Mesenchymal stem cell (in vitro differentiated cells and primary cell): ENCODE data around the gene CCL28.

Source experiments
- DNase-seq: peaks from one replicate; pipeline ENCODE4 v3.0.0-alpha.2; 2013
- H2AFZ ChIP-seq: one replicate; pipeline ENCODE4 v1.6.1; 2013; ENCODE audit warnings: low read depth, mild to moderate bottlenecking, control low read depth, inconsistent platforms, low read length, moderate library complexity
- H2AK5ac ChIP-seq: 2 replicates; pipeline ENCODE4 v1.6.1; 2013; ENCODE audit warnings: low read length, moderate library complexity, mild to moderate bottlenecking, inconsistent platforms; ENCODE audit not compliant: severe bottlenecking
- H2BK120ac ChIP-seq: one replicate; pipeline ENCODE4 v1.6.1; 2013; ENCODE audit warnings: low read depth, mild to moderate bottlenecking, inconsistent platforms, low read length, moderate library complexity
- H2BK12ac ChIP-seq, 2 experiments: one replicate each; pipeline ENCODE4 v1.6.1; 2013; ENCODE audit warnings: inconsistent platforms in 2 of 2, low read length in 2 of 2, mild to moderate bottlenecking in 2 of 2, moderate library complexity in 2 of 2, control low read depth in 1 of 2
- H2BK15ac ChIP-seq: one replicate; pipeline ENCODE4 v1.6.1; 2013; ENCODE audit warnings: mild to moderate bottlenecking, low read depth, inconsistent platforms; ENCODE audit not compliant: poor library complexity, severe bottlenecking
- H2BK5ac ChIP-seq: 2 replicates; pipeline ENCODE4 v1.6.1; 2013; ENCODE audit warnings: low read depth, mild to moderate bottlenecking, low read length, control low read depth, inconsistent platforms; ENCODE audit not compliant: poor library complexity, severe bottlenecking
- H3K14ac ChIP-seq, 2 experiments: one replicate each; pipeline ENCODE4 v1.6.1; 2013; ENCODE audit warnings: inconsistent platforms in 2 of 2, low read length in 2 of 2, control low read depth in 1 of 2, mild to moderate bottlenecking in 1 of 2, moderate library complexity in 1 of 2
- H3K18ac ChIP-seq, 2 experiments: one replicate each; pipeline ENCODE4 v1.6.1; 2013; ENCODE audit warnings: inconsistent platforms in 2 of 2, low read length in 2 of 2, control low read depth in 1 of 2, low read depth in 1 of 2, mild to moderate bottlenecking in 1 of 2
- H3K23ac ChIP-seq, 2 experiments: one replicate each; pipeline ENCODE4 v1.6.1; 2013; ENCODE audit warnings: inconsistent platforms in 2 of 2, low read length in 2 of 2, mild to moderate bottlenecking in 2 of 2, moderate library complexity in 2 of 2, control low read depth in 1 of 2
- H3K27ac ChIP-seq: 2 replicates; pipeline ENCODE4 v1.5.1; 2013; ENCODE audit warnings: mild to moderate bottlenecking, moderate library complexity, low read length, control low read depth, inconsistent platforms; ENCODE audit not compliant: poor library complexity, severe bottlenecking
- H3K27me3 ChIP-seq, 2 experiments: 2 replicates each; pipeline versions ENCODE4 v1.6.1 to v1.7.0; 2013; ENCODE audit warnings: low read length in 2 of 2, mild to moderate bottlenecking in 2 of 2, moderate library complexity in 2 of 2, control low read depth in 1 of 2, inconsistent platforms in 1 of 2; ENCODE audit not compliant: control insufficient read depth in 1 of 2, insufficient read depth in 1 of 2
- H3K36me3 ChIP-seq, 2 experiments: 2 replicates each; pipeline versions ENCODE4 v1.6.1 to v1.7.0; 2013; ENCODE audit warnings: low read length in 2 of 2, control low read depth in 1 of 2, inconsistent platforms in 1 of 2, low read depth in 1 of 2, mild to moderate bottlenecking in 1 of 2; ENCODE audit not compliant: insufficient read depth in 2 of 2, control insufficient read depth in 1 of 2
- H3K4ac ChIP-seq, 2 experiments: one replicate each; pipeline ENCODE4 v1.6.1; 2013; ENCODE audit warnings: inconsistent platforms in 2 of 2, low read length in 2 of 2, mild to moderate bottlenecking in 2 of 2, moderate library complexity in 2 of 2, control low read depth in 1 of 2, low read depth in 1 of 2
- H3K4me1 ChIP-seq: 2 replicates; pipeline ENCODE4 v1.6.1; 2013; ENCODE audit warnings: low read depth, low read length, control low read depth; ENCODE audit not compliant: control insufficient read depth, insufficient read depth
- H3K4me2 ChIP-seq: 2 replicates; pipeline ENCODE4 v1.6.1; 2013; ENCODE audit warnings: low read length, mild to moderate bottlenecking, inconsistent platforms; ENCODE audit not compliant: poor library complexity, severe bottlenecking
- H3K4me3 ChIP-seq, 2 experiments: 2 replicates each; pipeline versions ENCODE4 v1.5.1 to v1.7.0; 2013; ENCODE audit warnings: low read length in 2 of 2, mild to moderate bottlenecking in 2 of 2, control low read depth in 1 of 2, low read depth in 1 of 2; ENCODE audit not compliant: insufficient read depth in 1 of 2
- H3K79me1 ChIP-seq: replicated peaks from 2 replicates; pipeline ENCODE4 v1.6.1; 2013; ENCODE audit warnings: mild to moderate bottlenecking, control low read depth, low read length, inconsistent platforms; ENCODE audit not compliant: poor library complexity, severe bottlenecking
- H3K9ac ChIP-seq: 2 replicates; pipeline ENCODE4 v1.7.0; 2013; ENCODE audit warnings: mild to moderate bottlenecking, low read length, moderate library complexity
- H3K9me3 ChIP-seq: 2 replicates; pipeline ENCODE4 v1.7.0; 2013; ENCODE audit warnings: mild to moderate bottlenecking, low read length; ENCODE audit not compliant: control insufficient read depth
- H4K8ac ChIP-seq: one replicate; pipeline ENCODE4 v1.6.1; 2013; ENCODE audit warnings: inconsistent platforms, mild to moderate bottlenecking, low read length, moderate library complexity
- H4K91ac ChIP-seq: one replicate; pipeline ENCODE4 v1.6.1; 2013; ENCODE audit warnings: mild to moderate bottlenecking, low read length, inconsistent platforms
- WGBS: methylation state at CpG from one replicate; pipeline ENCODE4 v1.1.7; 2013; ENCODE audit warnings: mixed read lengths; 5-methylcytosine and 5-hydroxymethylcytosine counted together

The CCL28 gene

DNA sequence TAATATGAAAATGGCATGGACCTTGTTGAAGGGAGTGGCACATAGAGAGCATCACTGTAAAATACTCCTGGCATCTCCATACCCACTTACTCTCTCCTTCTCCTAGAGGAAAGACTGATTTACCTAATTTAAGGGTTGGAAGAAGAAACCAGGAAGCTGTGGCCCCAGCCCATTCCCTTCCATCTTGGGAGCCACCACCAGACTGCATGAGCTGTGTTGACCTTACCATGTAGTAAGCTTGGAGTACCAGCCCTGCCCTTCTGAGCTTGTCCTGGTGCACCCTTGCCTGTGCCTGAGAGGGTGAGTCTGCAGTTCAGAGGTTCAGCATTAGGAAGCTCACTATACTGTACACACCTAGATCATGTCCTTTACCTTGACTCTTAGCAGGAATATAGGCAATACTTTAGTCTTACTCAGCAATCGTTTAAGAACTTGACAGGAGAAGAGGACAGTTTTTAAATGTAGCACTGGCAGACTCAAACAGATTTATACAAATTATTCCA lies 63.3 kb downstream of the CCL28 start:
- H4K8ac ChIP-seq = no peak overlapping the region
- no peaks in the 10 kb centered on the region for H3K36me3 ChIP-seq
- no peak overlapping the region for H3K23ac ChIP-seq
- no peak overlapping the region for H2BK12ac ChIP-seq
- H2BK120ac ChIP-seq = no peak overlapping the region
- no peak overlapping the region for H3K4ac ChIP-seq
- H2BK5ac ChIP-seq = no peak overlapping the region
- peak overlapping the region in 1 of 2 experiments; percentile 71 for H3K14ac ChIP-seq
- H2AK5ac ChIP-seq = no peak overlapping the region
- H3K18ac ChIP-seq = no peak overlapping the region
- H3K79me1 ChIP-seq = no peaks in the 10 kb centered on the region
- no peak overlapping the region for H3K27ac ChIP-seq
- no peak overlapping the region for H3K9ac ChIP-seq
- no peak for DNase-seq
- H4K91ac ChIP-seq = no peak overlapping the region
- no peaks in the 10 kb centered on the region for H3K4me1 ChIP-seq
- no peak overlapping the region for H2BK15ac ChIP-seq
- no peak overlapping the region for H2AFZ ChIP-seq
- peaks cover 4 to 7% of the 10 kb centered on the region in 2 experiments for H3K27me3 ChIP-seq
- no peak overlapping the region for H3K4me3 ChIP-seq
- H3K4me2 ChIP-seq = no peak overlapping the region
- H3K9me3 ChIP-seq = no peaks in the 10 kb centered on the region
- WGBS = 83% methylated on average over 1 of the region's 1 CpG

DNA sequence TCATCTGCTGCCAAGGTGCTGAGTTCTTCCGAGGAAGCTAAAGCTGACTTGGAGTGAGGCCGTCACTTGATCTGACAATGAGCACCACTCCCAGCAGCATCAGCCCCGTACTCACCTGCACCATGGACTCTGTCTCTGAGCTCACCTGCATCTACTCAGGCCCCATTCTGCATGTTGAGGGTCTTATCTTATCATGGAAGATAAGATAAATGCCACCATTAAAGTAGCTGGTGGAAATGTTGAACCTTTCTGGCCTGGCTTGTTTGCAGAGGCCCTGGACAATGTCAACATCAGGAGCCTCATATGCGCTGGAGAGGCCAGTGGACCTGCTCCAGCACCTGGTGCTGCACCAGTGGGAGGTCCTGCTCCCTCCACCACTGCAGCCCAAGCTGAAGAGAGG lies 64.0 kb downstream of the CCL28 start:
- Histone ChIP-seq H4K91ac (no peak overlapping the region), H3K36me3 (no peaks in the 10 kb centered on the region), H3K79me1 (no peaks in the 10 kb centered on the region), H4K8ac (no peak overlapping the region), H2BK5ac (no peak overlapping the region), H3K4ac (no peak overlapping the region), H2BK12ac (no peak overlapping the region), H3K4me3 (no peak overlapping the region), H3K4me2 (no peak overlapping the region), H3K23ac (no peak overlapping the region), H2BK15ac (no peak overlapping the region), H3K27ac (no peak overlapping the region), H2BK120ac (no peak overlapping the region), H3K9me3 (no peaks in the 10 kb centered on the region), H2AFZ (no peak overlapping the region), H3K18ac (no peak overlapping the region), H3K4me1 (no peaks in the 10 kb centered on the region), H2AK5ac (no peak overlapping the region), H3K9ac (no peak overlapping the region), H3K27me3 (peaks cover 4 to 7% of the 10 kb centered on the region in 2 experiments), H3K14ac (no peak overlapping the region)
- WGBS = 74% methylated on average over 4 of the region's 4 CpGs
- no peak for DNase-seq

DNA sequence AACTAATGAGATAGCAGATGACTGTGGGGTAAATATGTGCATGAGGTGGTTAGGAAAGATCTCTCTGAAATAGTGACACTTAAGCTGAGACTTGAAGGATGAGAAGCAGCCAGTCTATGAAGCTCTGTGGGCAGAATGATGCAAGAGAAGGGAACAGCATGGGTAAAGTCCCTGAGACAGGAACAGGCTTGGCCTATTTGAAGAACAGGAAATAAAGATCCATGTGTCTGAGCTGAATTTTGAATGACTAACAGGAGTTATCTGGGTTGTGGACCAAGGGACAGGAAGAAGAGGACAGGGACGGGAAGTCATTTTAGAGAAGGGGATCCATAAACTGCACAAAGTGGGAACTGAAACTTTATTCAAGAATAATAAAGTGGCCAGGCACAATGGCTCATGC lies 73.3 kb downstream of the CCL28 start:
- H3K4me2 ChIP-seq = no peak overlapping the region
- no peak overlapping the region for H2BK15ac ChIP-seq
- H3K14ac ChIP-seq = no peak overlapping the region
- no peaks in the 10 kb centered on the region for H3K27me3 ChIP-seq
- DNase-seq = no peak
- no peak overlapping the region for H4K91ac ChIP-seq
- no peak overlapping the region for H3K23ac ChIP-seq
- H2AFZ ChIP-seq = no peak overlapping the region
- H2BK120ac ChIP-seq = no peak overlapping the region
- H4K8ac ChIP-seq = no peak overlapping the region
- no peak overlapping the region for H2BK5ac ChIP-seq
- no peaks in the 10 kb centered on the region for H3K36me3 ChIP-seq
- H3K4me1 ChIP-seq = no peaks in the 10 kb centered on the region
- no peak overlapping the region for H3K9ac ChIP-seq
- no peak overlapping the region for H3K18ac ChIP-seq
- H3K27ac ChIP-seq = no peak overlapping the region
- peaks cover 26% of the 10 kb centered on the region for H3K9me3 ChIP-seq
- no peak overlapping the region for H2AK5ac ChIP-seq
- WGBS = 94% methylated on average over 1 of the region's 1 CpG
- H2BK12ac ChIP-seq = no peak overlapping the region
- no peak overlapping the region for H3K4ac ChIP-seq
- H3K4me3 ChIP-seq = no peak overlapping the region
- H3K79me1 ChIP-seq = no peaks in the 10 kb centered on the region

DNA sequence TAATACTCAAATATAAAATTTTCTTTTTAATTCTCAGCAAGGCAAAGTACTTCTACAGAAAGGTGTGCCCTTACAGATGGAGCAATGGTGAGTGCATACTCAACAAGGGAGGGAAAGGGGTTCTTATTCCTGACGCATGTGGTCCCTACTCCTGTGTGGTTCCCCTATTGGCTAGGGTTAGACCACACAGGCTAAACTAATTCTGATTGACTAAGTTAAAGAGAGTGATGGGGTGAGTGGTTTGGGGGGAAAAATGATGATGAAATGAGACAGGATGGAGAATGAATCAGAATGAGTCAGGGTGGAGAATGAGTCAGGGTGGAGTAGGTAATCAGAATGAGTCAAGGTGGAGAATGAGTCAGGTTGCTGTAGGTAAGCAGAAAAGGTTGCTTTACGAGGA lies 76.0 kb downstream of the CCL28 start:
- no peak overlapping the region for H2AK5ac ChIP-seq
- H3K36me3 ChIP-seq = no peaks in the 10 kb centered on the region
- no peak overlapping the region for H2BK15ac ChIP-seq
- H3K9me3 ChIP-seq = peaks cover 26% of the 10 kb centered on the region
- H3K27ac ChIP-seq = no peak overlapping the region
- H3K18ac ChIP-seq = no peak overlapping the region
- H3K79me1 ChIP-seq = no peaks in the 10 kb centered on the region
- H2BK5ac ChIP-seq = no peak overlapping the region
- no peak overlapping the region for H2BK12ac ChIP-seq
- H4K91ac ChIP-seq = no peak overlapping the region
- no peak overlapping the region for H4K8ac ChIP-seq
- WGBS = 89% methylated on average over 1 of the region's 2 CpGs
- no peak overlapping the region for H3K14ac ChIP-seq
- H3K23ac ChIP-seq = no peak overlapping the region
- no peak for DNase-seq
- H3K4me1 ChIP-seq = no peaks in the 10 kb centered on the region
- H3K27me3 ChIP-seq = no peaks in the 10 kb centered on the region
- H2AFZ ChIP-seq = no peak overlapping the region
- H3K4me3 ChIP-seq = no peak overlapping the region
- H2BK120ac ChIP-seq = no peak overlapping the region
- no peak overlapping the region for H3K9ac ChIP-seq
- no peak overlapping the region for H3K4me2 ChIP-seq
- no peak overlapping the region for H3K4ac ChIP-seq
